ENCODE data around the gene AKIRIN2.

AKIRIN2 gene

GRCh38 chr6:87728706-87729105 is 26.7 kb upstream of the AKIRIN2 start:
- H3K4me3 ChIP-seq (ENCODE audit: low read depth, low read length) = no peak overlapping the region
- no peak for TF ChIP-seq CTCF (conservative IDR thresholded peaks at IDR 0.05; ENCODE audit: low read depth, low read length)
- no peak for DNase-seq (ENCODE audit: low read depth)

- no peak for DNase-seq (ENCODE audit: low read depth)
- H3K4me3 ChIP-seq (ENCODE audit: low read depth, low read length) = no peak overlapping the region
- TF ChIP-seq CTCF (conservative IDR thresholded peaks at IDR 0.05; ENCODE audit: low read depth, low read length) = no peak
These were observed 23.2 kb upstream of the AKIRIN2 start for GRCh38 chr6:87724983-87725811.

- no peak for TF ChIP-seq CTCF (conservative IDR thresholded peaks at IDR 0.05; ENCODE audit: low read depth, low read length)
- peak; percentile 93 for DNase-seq (ENCODE audit: low read depth)
- H3K4me3 ChIP-seq (ENCODE audit: low read depth, low read length) = no peak overlapping the region
These were observed 21.4 kb upstream of the AKIRIN2 start for GRCh38 chr6:87723170-87724078.

GRCh38 chr6:87722540-87723169 is 20.6 kb upstream of the AKIRIN2 start:
- DNase-seq (ENCODE audit: low read depth) = no peak
- no peak for TF ChIP-seq CTCF (conservative IDR thresholded peaks at IDR 0.05; ENCODE audit: low read depth, low read length)
- H3K4me3 ChIP-seq (ENCODE audit: low read depth, low read length) = no peak overlapping the region

GRCh38 chr6:87721311-87721710 is 19.3 kb upstream of the AKIRIN2 start:
- no peak for DNase-seq (ENCODE audit: low read depth)
- TF ChIP-seq CTCF (conservative IDR thresholded peaks at IDR 0.05; ENCODE audit: low read depth, low read length) = no peak
- no peak overlapping the region for H3K4me3 ChIP-seq (ENCODE audit: low read depth, low read length)

GRCh38 chr6:87718662-87719433 is 16.8 kb upstream of the AKIRIN2 start:
- no peak for TF ChIP-seq CTCF (conservative IDR thresholded peaks at IDR 0.05; ENCODE audit: low read depth, low read length)
- DNase-seq (ENCODE audit: low read depth) = peak; percentile 34
- no peak overlapping the region for H3K4me3 ChIP-seq (ENCODE audit: low read depth, low read length)
